Effector CD8-positive, alpha-beta T cell (primary cell): ENCODE data around the gene KRTAP12-1.
A peak's percentile ranks its signal among the peaks of the same experiment; 100 is the strongest.
"Not testable (repeated sequence)": the region's sequence is repeated elsewhere in the genome, so short reads cannot be mapped to it uniquely, and the experiment has no call there.

ENCODE experiments used
- DNase-seq: peaks from one replicate; lab custom pipeline; 2025; lab: John Stamatoyannopoulos, UW

The KRTAP12-1 gene

GRCh38 chr21:44667612-44668011, 14.4 kb downstream of the KRTAP12-1 start:
- DNase-seq: no peak

GRCh38 chr21:44666401-44667320, 15.3 kb downstream of the KRTAP12-1 start, which contains the start of gene KRTAP12-2:
TSS of gene KRTAP12-2 (minus strand) at chr21:44666927. CDS start at chr21:44666886, 41 bp downstream.
- no peak for DNase-seq

GRCh38 chr21:44664691-44665090, 17.3 kb downstream of the KRTAP12-1 start:
- DNase-seq: no peak

- not testable (repeated sequence) for DNase-seq
These were observed 20.4 kb downstream of the KRTAP12-1 start for GRCh38 chr21:44661567-44661966.

- no peak for DNase-seq
These were observed 22.9 kb downstream of the KRTAP12-1 start for GRCh38 chr21:44658913-44659595.

GRCh38 chr21:44658541-44658910, 23.4 kb downstream of the KRTAP12-1 start:
- no peak for DNase-seq

- DNase-seq: peak; percentile 32
These were observed 24.1 kb downstream of the KRTAP12-1 start, which contains the start of gene KRTAP12-3 for GRCh38 chr21:44657635-44658540. TSS of gene KRTAP12-3 (plus strand) at chr21:44657932. CDS start at chr21:44657980, 48 bp downstream.

GRCh38 chr21:44656868-44657267, 25.1 kb downstream of the KRTAP12-1 start:
- DNase-seq: no peak

- DNase-seq: no peak
These were observed 27.3 kb downstream of the KRTAP12-1 start, which contains the start of gene KRTAP12-4 for GRCh38 chr21:44654576-44655175. TSS of gene KRTAP12-4 (minus strand) at chr21:44654659. CDS start at chr21:44654614, 45 bp downstream.

GRCh38 chr21:44653656-44654575, 28.0 kb downstream of the KRTAP12-1 start:
- DNase-seq: peak; percentile 33

GRCh38 chr21:44653123-44653522, 28.8 kb downstream of the KRTAP12-1 start:
- DNase-seq: no peak

GRCh38 chr21:44650973-44651675, 30.8 kb downstream of the KRTAP12-1 start:
- DNase-seq: no peak

GRCh38 chr21:44650265-44650972, 31.5 kb downstream of the KRTAP12-1 start:
- no peak for DNase-seq

GRCh38 chr21:44649521-44650100, 32.4 kb downstream of the KRTAP12-1 start:
- DNase-seq: no peak

- no peak for DNase-seq
These were observed 33.2 kb downstream of the KRTAP12-1 start for GRCh38 chr21:44648557-44649311.

GRCh38 chr21:44647222-44647552, 34.8 kb downstream of the KRTAP12-1 start:
- DNase-seq: no peak

- not testable (repeated sequence) for DNase-seq
These were observed 35.4 kb downstream of the KRTAP12-1 start, which contains the start of gene KRTAP10-11 for GRCh38 chr21:44646366-44647221. TSS of gene KRTAP10-11 (plus strand) at chr21:44646414. CDS start at chr21:44646459, 45 bp downstream.
